ENCODE data around the gene RENBP. TPM values are rescaled to one million over a fixed set of nuclear protein-coding genes. Genes with fewer than 3 reads are reported as not detected.
A peak's percentile ranks its signal among the peaks of the same experiment; 100 is the strongest.

RENBP gene
- total and polyA plus RNA-seq, 9 of the 15 experiments (the other 6 are each of a cell fraction or from before 2014, with no cell fraction given): 0.07 to 14.8 (median 10.6) TPM; not detected in 1

GRCh38 chrX:153935326-153935851 is 9.1 kb downstream of the RENBP start (continued):
- no peak for TF ChIP-seq ZNF445 (CRISPR knock-in tag; IDR thresholded peaks at IDR 0.05; ENCODE audit: low read depth)

GRCh38 chrX:153934762-153935325 is 9.6 kb downstream of the RENBP start, which contains the start of gene NAA10:
Gene NAA10 (minus strand): TSS chrX:153935037. CDS start chrX:153934904, 133 bp downstream.
- Histone ChIP-seq H3K36me3 (ENCODE audit: control insufficient read depth, insufficient read depth, low read length) (peaks cover 41% of the 10 kb centered on the region; the same call in 2 of the 3 replicates), H3K4me3 (peak within 1 kb of the TSS; percentile 97), H2AFZ (ENCODE audit: low read depth, low read length) (peak within 1 kb of the TSS; percentile 83), H3K9ac (ENCODE audit: insufficient read depth in 1 of 2, low read depth in 2 of 2, low read length in 2 of 2) (peak within 1 kb of the TSS; percentile 86 to 99), H4K20me1 (replicated peaks; ENCODE audit: control insufficient read depth, insufficient read depth, low read length) (no peaks in the 10 kb centered on the region), H3K9me3 (replicated peaks; ENCODE audit: control insufficient read depth, insufficient read depth, low read depth, low read length) (no peaks in the 10 kb centered on the region), H3K27me3 (ENCODE audit: control insufficient read depth in 2 of 2, insufficient read depth in 2 of 2, low read length in 2 of 2) (no peaks in the 10 kb centered on the region), H3K27ac (ENCODE audit: extremely low read depth, low read depth, low read length) (peak within 1 kb of the TSS; percentile 71), H3K4me1 (replicated peaks in 1 of 2; ENCODE audit: control insufficient read depth in 2 of 2, insufficient read depth in 2 of 2, low read length in 2 of 2) (peaks cover 12 to 43% of the 10 kb centered on the region in 2 experiments; a peak in 4 of 5 replicates), H3K9me1 (ENCODE audit: control insufficient read depth, insufficient read depth, low read length) (no peaks in the 10 kb centered on the region), H3K4me2 (ENCODE audit: insufficient read depth, low read length) (peak within 1 kb of the TSS; percentile 97), H3K79me2 (ENCODE audit: control insufficient read depth, insufficient read depth, low read length) (peaks cover 32% of the 10 kb centered on the region)
- ChIA-PET CTCF (ENCODE audit: low intra/inter-chr PET ratio) (no interaction called here), POLR2A (interaction anchor here (0.6 to 2.0 kb wide), 5 partner anchors 9 to 407 kb away, joined by 3 to 12 read pairs (median 3); partner anchors contain the start of genes IDH3G, RENBP and SSR4)
- intact Hi-C loops (cut with micrococcal nuclease) (no loop called here), in situ Hi-C loops (cut with MboI) (no loop called here)
- DNase-seq (ENCODE audit: extremely low read depth in 1 of 4, low spot score in 3 of 4) (peak; percentile 87 to 94 (median 88)), ATAC-seq (peak; percentile 98), FAIRE-seq (peak; percentile 23)
- 0% methylated on average over 10 of the region's 87 CpGs for WGBS (ENCODE audit: insufficient coverage, low coverage, missing lambda C conversion rate)
- BruUV-seq (replicated peaks): no TSS peak
- TF ChIP-seq E2F3 (CRISPR knock-in tag; IDR thresholded peaks at IDR 0.05) (no peak), RBFOX2 (IDR thresholded peaks at IDR 0.05; ENCODE audit: low read depth, low read length) (peak; percentile 66), SAP30 (IDR thresholded peaks at IDR 0.05; ENCODE audit: borderline replicate concordance, insufficient read depth, low read depth, low read length, poor library complexity, severe bottlenecking) (peak; percentile 18), NCOA6 (IDR thresholded peaks at IDR 0.05) (no peak), POLR2H (tag; IDR thresholded peaks at IDR 0.05; ENCODE audit: low read depth) (no peak), MYC (IDR thresholded peaks at IDR 0.05; ENCODE audit: low read depth, low read length) (no peak), MYC (CRISPR knock-in tag; IDR thresholded peaks at IDR 0.05; ENCODE audit: borderline replicate concordance, low read depth) (no peak), PURB (CRISPR knock-in tag; IDR thresholded peaks at IDR 0.05; ENCODE audit: low read depth) (no peak), TGIF2 (CRISPR knock-in tag; IDR thresholded peaks at IDR 0.05) (no peak), ZNF140 (CRISPR knock-in tag; IDR thresholded peaks at IDR 0.05) (no peak), NONO (IDR thresholded peaks at IDR 0.05; ENCODE audit: low read depth in 2 of 2, low read length in 1 of 2) (peak in 1 of 2 experiments; percentile 73; a peak in 1 of 4 replicates), CTBP1 (IDR thresholded peaks at IDR 0.05; ENCODE audit: borderline replicate concordance) (peak; percentile 19; the same call in 1 of the 2 replicates), ZNF551 (CRISPR knock-in tag; IDR thresholded peaks at IDR 0.05) (no peak)
- TF ChIP-seq, protein P1, sequence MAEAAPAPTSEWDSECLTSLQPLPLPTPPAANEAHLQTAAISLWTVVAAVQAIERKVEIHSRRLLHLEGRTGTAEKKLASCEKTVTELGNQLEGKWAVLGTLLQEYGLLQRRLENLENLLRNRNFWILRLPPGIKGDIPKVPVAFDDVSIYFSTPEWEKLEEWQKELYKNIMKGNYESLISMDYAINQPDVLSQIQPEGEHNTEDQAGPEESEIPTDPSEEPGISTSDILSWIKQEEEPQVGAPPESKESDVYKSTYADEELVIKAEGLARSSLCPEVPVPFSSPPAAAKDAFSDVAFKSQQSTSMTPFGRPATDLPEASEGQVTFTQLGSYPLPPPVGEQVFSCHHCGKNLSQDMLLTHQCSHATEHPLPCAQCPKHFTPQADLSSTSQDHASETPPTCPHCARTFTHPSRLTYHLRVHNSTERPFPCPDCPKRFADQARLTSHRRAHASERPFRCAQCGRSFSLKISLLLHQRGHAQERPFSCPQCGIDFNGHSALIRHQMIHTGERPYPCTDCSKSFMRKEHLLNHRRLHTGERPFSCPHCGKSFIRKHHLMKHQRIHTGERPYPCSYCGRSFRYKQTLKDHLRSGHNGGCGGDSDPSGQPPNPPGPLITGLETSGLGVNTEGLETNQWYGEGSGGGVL (CRISPR knock-in tag; IDR thresholded peaks at IDR 0.05): no peak
- TF ChIP-seq, protein P2, sequence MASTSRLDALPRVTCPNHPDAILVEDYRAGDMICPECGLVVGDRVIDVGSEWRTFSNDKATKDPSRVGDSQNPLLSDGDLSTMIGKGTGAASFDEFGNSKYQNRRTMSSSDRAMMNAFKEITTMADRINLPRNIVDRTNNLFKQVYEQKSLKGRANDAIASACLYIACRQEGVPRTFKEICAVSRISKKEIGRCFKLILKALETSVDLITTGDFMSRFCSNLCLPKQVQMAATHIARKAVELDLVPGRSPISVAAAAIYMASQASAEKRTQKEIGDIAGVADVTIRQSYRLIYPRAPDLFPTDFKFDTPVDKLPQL (IDR thresholded peaks at IDR 0.05; ENCODE audit: extremely low read depth, insufficient read length): no peak
- TF ChIP-seq, protein P3, sequence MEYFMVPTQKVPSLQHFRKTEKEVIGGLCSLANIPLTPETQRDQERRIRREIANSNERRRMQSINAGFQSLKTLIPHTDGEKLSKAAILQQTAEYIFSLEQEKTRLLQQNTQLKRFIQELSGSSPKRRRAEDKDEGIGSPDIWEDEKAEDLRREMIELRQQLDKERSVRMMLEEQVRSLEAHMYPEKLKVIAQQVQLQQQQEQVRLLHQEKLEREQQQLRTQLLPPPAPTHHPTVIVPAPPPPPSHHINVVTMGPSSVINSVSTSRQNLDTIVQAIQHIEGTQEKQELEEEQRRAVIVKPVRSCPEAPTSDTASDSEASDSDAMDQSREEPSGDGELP (CRISPR knock-in tag; IDR thresholded peaks at IDR 0.05; ENCODE audit: borderline replicate concordance): no peak
